DMS53 treated with DMSO at 0.1 percent for 48 hours (cell line): Measurements from ENCODE around the gene NUTM2E.
"Not testable (repeated sequence)": the region's sequence is repeated elsewhere in the genome, so short reads cannot be mapped to it uniquely, and the experiment has no call there.

Experiments
- DNase-seq: peaks from one replicate; lab custom pipeline; 2025; ENCODE audit not compliant: unreplicated experiment; lab: John Stamatoyannopoulos, UW

NUTM2E gene

GRCh38 chr10:79862803-79863202 lies 36.3 kb downstream of the NUTM2E start:
- DNase-seq, result not testable (repeated sequence)

- not testable (repeated sequence) for DNase-seq
Measured at GRCh38 chr10:79866903-79867551, 40.5 kb downstream of the NUTM2E start.

- DNase-seq, result not testable (repeated sequence)
Measured at GRCh38 chr10:79868023-79868422, 41.5 kb downstream of the NUTM2E start.

- DNase-seq, result not testable (repeated sequence)
Measured at GRCh38 chr10:79869439-79870097, 43.0 kb downstream of the NUTM2E start.

- DNase-seq, result not testable (repeated sequence)
Measured at GRCh38 chr10:79871729-79872128, 45.2 kb downstream of the NUTM2E start.
